H9 (cell line): ENCODE data around the gene SPRY4. TPM values are rescaled to one million over a fixed set of nuclear protein-coding genes. Genes with fewer than 3 reads are reported as not detected.

ENCODE experiments used
- DNase-seq: peaks from one replicate; pipeline ENCODE4 v3.0.0-alpha.2; 2017
- H2AFZ ChIP-seq: one replicate; pipeline ENCODE4 v1.6.1; 2013; ENCODE audit warnings: mild to moderate bottlenecking, low read length, control low read depth, moderate library complexity
- H2AK5ac ChIP-seq: 2 replicates; pipeline ENCODE4 v1.6.1; 2013; ENCODE audit warnings: low read length, control low read depth, mixed read lengths; ENCODE audit not compliant: insufficient read length
- H2BK120ac ChIP-seq: one replicate; pipeline ENCODE4 v1.6.1; 2013; ENCODE audit warnings: low read depth, mild to moderate bottlenecking, low read length, control low read depth, inconsistent platforms; ENCODE audit not compliant: poor library complexity, severe bottlenecking
- H2BK12ac ChIP-seq: 2 replicates; pipeline ENCODE4 v1.6.1; 2013; ENCODE audit warnings: low read length, control low read depth, mixed read lengths, low read depth; ENCODE audit not compliant: insufficient read length
- H2BK15ac ChIP-seq: 2 replicates; pipeline ENCODE4 v1.6.1; 2013; ENCODE audit warnings: low read depth, low read length, control low read depth
- H2BK20ac ChIP-seq: one replicate; pipeline ENCODE4 v1.6.1; 2013; ENCODE audit warnings: low read depth, mild to moderate bottlenecking, low read length, control low read depth, inconsistent platforms; ENCODE audit not compliant: poor library complexity, severe bottlenecking
- H2BK5ac ChIP-seq: 2 replicates; pipeline ENCODE4 v1.6.1; 2013; ENCODE audit warnings: low read length, control low read depth, mixed read lengths; ENCODE audit not compliant: insufficient read length
- H3K14ac ChIP-seq: 2 replicates; pipeline ENCODE4 v1.6.1; 2013; ENCODE audit warnings: low read length, control low read depth; ENCODE audit not compliant: insufficient read depth
- H3K18ac ChIP-seq: 2 replicates; pipeline ENCODE4 v1.6.1; 2013; ENCODE audit warnings: low read depth, mild to moderate bottlenecking, mixed read lengths, low read length, control low read depth; ENCODE audit not compliant: insufficient read length
- H3K23ac ChIP-seq: 2 replicates; pipeline ENCODE4 v1.6.1; 2013; ENCODE audit warnings: low read length, control low read depth, mixed read lengths, low read depth; ENCODE audit not compliant: insufficient read length
- H3K23me2 ChIP-seq: 2 replicates; pipeline ENCODE4 v1.6.1; 2013; ENCODE audit warnings: low read depth, mild to moderate bottlenecking, mixed read lengths, low read length, control low read depth; ENCODE audit not compliant: insufficient read length, poor library complexity, severe bottlenecking
- H3K27ac ChIP-seq: 2 replicates; pipeline ENCODE4 v1.5.1; 2013; ENCODE audit warnings: low read length, control low read depth, mixed read lengths, low read depth; ENCODE audit not compliant: insufficient read length
- H3K27me3 ChIP-seq: 2 replicates; pipeline ENCODE4 v1.6.1; 2013; ENCODE audit warnings: low read length, control low read depth, inconsistent platforms; ENCODE audit not compliant: insufficient read depth
- H3K4ac ChIP-seq: 2 replicates; pipeline ENCODE4 v1.6.1; 2013; ENCODE audit warnings: low read depth, mild to moderate bottlenecking, control low read depth, inconsistent platforms, low read length, moderate library complexity
- H3K4me1 ChIP-seq: 2 replicates; pipeline ENCODE4 v1.6.1; 2013; ENCODE audit warnings: low read length, control low read depth, inconsistent platforms; ENCODE audit not compliant: insufficient read depth
- H3K4me2 ChIP-seq: 2 replicates; pipeline ENCODE4 v1.6.1; 2013; ENCODE audit warnings: low read length, control low read depth, mixed read lengths; ENCODE audit not compliant: insufficient read length, insufficient read depth
- H3K56ac ChIP-seq: 2 replicates; pipeline ENCODE4 v1.6.1; 2013; ENCODE audit warnings: low read depth, mild to moderate bottlenecking, mixed read lengths, low read length, control low read depth; ENCODE audit not compliant: insufficient read length
- H3K79me1 ChIP-seq: 2 replicates; pipeline ENCODE4 v1.6.1; 2013; ENCODE audit warnings: low read depth, mild to moderate bottlenecking, moderate library complexity, low read length, control low read depth, inconsistent platforms; ENCODE audit not compliant: insufficient read depth, poor library complexity, severe bottlenecking
- H3K79me2 ChIP-seq: 2 replicates; pipeline ENCODE4 v1.6.1; 2013; ENCODE audit warnings: low read length, control low read depth, inconsistent platforms; ENCODE audit not compliant: insufficient read depth
- H3K9ac ChIP-seq: 2 replicates; pipeline ENCODE4 v1.6.1; 2013; ENCODE audit warnings: low read length, control low read depth, mixed read lengths; ENCODE audit not compliant: insufficient read length; ENCODE audit errors: extremely low read depth
- H3K9me3 ChIP-seq: one replicate; pipeline ENCODE4 v1.6.1; 2013; ENCODE audit warnings: low read depth, low read length, inconsistent platforms; ENCODE audit not compliant: control insufficient read depth
- H3T11ph ChIP-seq: one replicate; pipeline ENCODE4 v1.6.1; 2013; ENCODE audit warnings: mild to moderate bottlenecking, low read length, control low read depth, inconsistent platforms
- H4K20me1 ChIP-seq: one replicate; pipeline ENCODE4 v1.6.1; 2013; ENCODE audit not compliant: control insufficient read depth, insufficient read length, insufficient read depth
- H4K5ac ChIP-seq: 2 replicates; pipeline ENCODE4 v1.6.1; 2013; ENCODE audit warnings: low read depth, mild to moderate bottlenecking, mixed read lengths, low read length, control low read depth; ENCODE audit not compliant: insufficient read length
- H4K8ac ChIP-seq: replicated peaks from 2 replicates; pipeline ENCODE4 v1.6.1; 2013; ENCODE audit warnings: low read length, control low read depth, mixed read lengths, low read depth; ENCODE audit not compliant: insufficient read length
- H4K91ac ChIP-seq: 2 replicates; pipeline ENCODE4 v1.6.1; 2013; ENCODE audit warnings: low read depth, mild to moderate bottlenecking, moderate library complexity, mixed read lengths, low read length, control low read depth; ENCODE audit not compliant: insufficient read length
- H3K27ac Mint-ChIP-seq, 3 experiments: 2 replicates in 2 of 3; 3 replicates in 1 of 3; pipeline ENCODE4 v1.8.0; 2020 to 2021; ENCODE audit warnings: mixed read lengths in 3 of 3, mild to moderate bottlenecking in 1 of 3, moderate library complexity in 1 of 3
- H3K27me3 Mint-ChIP-seq: 2 replicates; pipeline ENCODE4 v1.8.0; 2021; ENCODE audit warnings: low read depth, mild to moderate bottlenecking, moderate library complexity, mixed read lengths
- H3K36me3 Mint-ChIP-seq, 3 experiments: 2 replicates in 2 of 3; 3 replicates in 1 of 3; pipeline ENCODE4 v1.8.0; 2020 to 2021; ENCODE audit warnings: low read depth in 3 of 3, mixed read lengths in 3 of 3; ENCODE audit not compliant: insufficient read depth in 1 of 3
- H3K4me1 Mint-ChIP-seq, 2 experiments: 2 replicates each; pipeline ENCODE4 v1.8.0; 2020; ENCODE audit warnings: mixed read lengths in 2 of 2
- H3K4me3 Mint-ChIP-seq, 2 experiments: 2 replicates in 1 of 2; 3 replicates in 1 of 2; pipeline ENCODE4 v1.8.0; 2020 to 2021; ENCODE audit warnings: mild to moderate bottlenecking in 2 of 2, mixed read lengths in 2 of 2, moderate library complexity in 1 of 2
- H3K9me3 Mint-ChIP-seq, 2 experiments: 2 replicates in 1 of 2; 3 replicates in 1 of 2; pipeline ENCODE4 v1.8.0; 2020; ENCODE audit warnings: mild to moderate bottlenecking in 2 of 2, mixed read lengths in 2 of 2, moderate library complexity in 1 of 2
- CTCF ChIP-seq: fragments of 200-600 bp; sonication (generic); conservative IDR thresholded peaks from 3 replicates; pipeline ENCODE4 v1.8.0; 2021; ENCODE audit warnings: antibody characterized with exemption, mild to moderate bottlenecking
- WGBS: extraction: QIAGEN DNeasy Blood & Tissue Kit; methylation state at CpG from one replicate; pipeline ENCODE4 v1.1.7; 2013; ENCODE audit warnings: missing lambda C conversion rate, low lambda C conversion rate, mixed read lengths; ENCODE audit not compliant: insufficient read length; ENCODE audit errors: extremely low coverage; 5-methylcytosine and 5-hydroxymethylcytosine counted together
- total RNA-seq: library from RNA; stranded (reverse); gene quantifications from 2 replicates; pipeline ENCODE4 v1.2.1, GENCODE V29; 2021

The SPRY4 gene
- total RNA-seq, 1 experiment from 2014 or later: 92.4 TPM

GRCh38 chr5:142289708-142290576 is 34.9 kb downstream of the SPRY4 start:
- no peak for TF ChIP-seq CTCF
- Mint-ChIP-seq H3K9me3 (no peaks in the 10 kb centered on the region), H3K27ac (peak overlapping the region in 2 of 3 experiments; percentile 58 to 74; a peak in 3 of 7 replicates), H3K27me3 (no peaks in the 10 kb centered on the region; the same call in none of the 2 replicates), H3K4me1 (peaks cover 42 to 44% of the 10 kb centered on the region in 2 experiments), H3K36me3 (peaks cover 0 to 19% (median 12%) of the 10 kb centered on the region in 3 experiments; a peak in 5 of 7 replicates), H3K4me3 (peak overlapping the region in 1 of 2 experiments; percentile 54; a peak in 1 of 5 replicates)
- H2BK15ac ChIP-seq: no peak overlapping the region
- H2AFZ ChIP-seq: no peak overlapping the region
- H3K27ac ChIP-seq: no peak overlapping the region
- no peak overlapping the region for H3K23ac ChIP-seq
- no peak overlapping the region for H2BK12ac ChIP-seq
- H3K23me2 ChIP-seq: no peaks in the 10 kb centered on the region
- H3K27me3 ChIP-seq: no peaks in the 10 kb centered on the region
- no peaks in the 10 kb centered on the region for H4K20me1 ChIP-seq
- H4K91ac ChIP-seq: no peak overlapping the region
- no peaks in the 10 kb centered on the region for H3K9me3 ChIP-seq
- no peak overlapping the region for H3K4me2 ChIP-seq
- H2BK120ac ChIP-seq: no peak overlapping the region
- no peak overlapping the region for H4K8ac ChIP-seq
- peaks cover 1% of the 10 kb centered on the region; the same call in 1 of the 2 replicates for H3K79me2 ChIP-seq
- no peak overlapping the region for H3T11ph ChIP-seq
- no peak for DNase-seq
- no peak overlapping the region for H3K56ac ChIP-seq
- no peak overlapping the region for H2BK20ac ChIP-seq
- H2BK5ac ChIP-seq: no peak overlapping the region
- H4K5ac ChIP-seq: no peak overlapping the region
- H3K4me1 ChIP-seq: peaks cover 6% of the 10 kb centered on the region; the same call in 1 of the 2 replicates
- no peaks in the 10 kb centered on the region for H3K79me1 ChIP-seq
- H3K9ac ChIP-seq: no peak overlapping the region
- H2AK5ac ChIP-seq: no peak overlapping the region
- WGBS: no CpG with 5 or more reads among the region's 11 CpGs
- H3K14ac ChIP-seq: no peak overlapping the region; the same call in 1 of the 2 replicates
- H3K4ac ChIP-seq: no peak overlapping the region
- H3K18ac ChIP-seq: no peak overlapping the region
